ENCODE data around the gene MAPK4.
"Not testable (repeated sequence)": the region's sequence is repeated elsewhere in the genome, so short reads cannot be mapped to it uniquely, and the experiment has no call there.

Gene MAPK4

GRCh38 chr18:50750546-50750945 is 190.7 kb downstream of the MAPK4 start:
- DNase-seq (ENCODE audit: low read depth in 2 of 2) = no peak

DNA sequence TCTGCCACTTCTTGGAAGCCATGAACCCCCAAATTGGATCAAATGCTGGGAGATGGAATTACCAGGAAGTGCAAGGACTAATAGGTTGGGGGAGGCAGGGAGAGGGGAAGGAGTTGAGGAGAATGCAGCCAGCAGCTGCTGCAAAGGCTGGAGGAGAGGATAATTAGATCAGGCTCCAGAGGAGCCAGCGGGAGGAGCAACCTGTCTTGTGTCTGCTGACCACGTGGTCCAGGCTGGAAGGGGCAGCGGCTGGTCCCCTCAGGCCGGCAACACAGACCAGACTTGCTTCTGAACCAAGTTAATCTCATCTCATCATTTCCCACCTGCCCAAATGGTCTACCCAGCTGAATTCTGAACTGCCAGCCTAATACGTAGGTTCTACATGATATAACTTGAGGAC is 191.6 kb downstream of the MAPK4 start:
- no peak for DNase-seq (ENCODE audit: low read depth in 2 of 2)

DNA sequence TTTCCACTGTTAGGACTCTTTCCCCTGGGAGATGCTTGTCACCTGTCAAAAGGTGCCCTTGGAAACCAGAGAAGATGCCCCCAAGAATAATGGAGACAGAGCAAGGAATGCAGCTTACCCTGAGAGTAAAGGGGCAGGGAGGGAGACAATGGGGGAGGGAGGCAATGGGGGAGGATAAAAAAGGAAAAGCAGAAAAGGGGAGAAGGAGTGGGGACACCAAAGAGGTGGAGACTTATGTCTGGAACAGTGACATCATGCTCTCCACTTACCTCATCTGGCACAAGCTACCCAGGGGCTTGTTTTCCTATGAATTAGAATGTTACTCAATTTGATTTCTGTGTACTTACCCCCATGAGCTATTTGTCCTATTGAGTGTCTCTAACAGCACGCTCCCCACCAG is 192.1 kb downstream of the MAPK4 start:
- no peak for DNase-seq (ENCODE audit: low read depth in 2 of 2)

DNA sequence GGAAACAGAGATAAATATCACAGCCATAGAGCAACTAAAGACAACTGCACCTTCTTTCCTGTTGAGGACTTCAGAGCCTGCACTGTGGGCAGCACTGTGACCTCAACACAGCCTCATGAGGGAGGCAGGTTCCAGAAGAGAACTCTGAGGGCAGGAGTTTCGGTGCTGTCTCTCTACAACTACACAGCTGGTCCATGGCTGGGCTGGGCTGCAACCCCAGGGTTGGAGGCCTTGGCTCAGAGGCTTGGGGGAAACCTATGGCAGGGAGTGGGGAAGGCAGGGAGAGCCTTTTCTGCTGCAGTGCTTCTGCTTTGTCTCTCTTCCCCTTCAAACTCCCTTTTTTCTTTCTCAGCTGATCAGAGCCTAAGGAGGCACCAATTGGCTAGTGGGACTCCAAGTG is 193.4 kb downstream of the MAPK4 start:
- no peak for DNase-seq (ENCODE audit: low read depth in 2 of 2)

DNA sequence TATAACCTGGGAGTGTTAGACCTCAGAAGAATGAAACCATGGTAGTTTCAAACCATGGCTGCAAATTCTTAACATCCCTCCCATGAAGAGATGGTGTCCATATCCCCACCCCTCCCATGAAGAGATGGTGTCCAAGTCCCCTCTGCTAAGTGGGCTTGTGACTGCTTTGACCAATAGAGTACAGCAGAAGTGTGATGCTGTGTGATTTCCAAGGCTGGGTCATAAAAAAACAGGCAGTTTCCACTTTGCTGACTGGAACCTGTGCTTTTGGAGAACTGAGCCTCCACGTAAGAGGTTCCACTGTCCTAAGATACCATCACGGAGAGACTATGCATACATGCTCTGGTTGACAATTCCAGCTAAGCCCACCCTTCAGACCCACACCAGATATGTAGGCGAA is 194.4 kb downstream of the MAPK4 start:
- DNase-seq (ENCODE audit: low read depth in 2 of 2) = no peak

DNA sequence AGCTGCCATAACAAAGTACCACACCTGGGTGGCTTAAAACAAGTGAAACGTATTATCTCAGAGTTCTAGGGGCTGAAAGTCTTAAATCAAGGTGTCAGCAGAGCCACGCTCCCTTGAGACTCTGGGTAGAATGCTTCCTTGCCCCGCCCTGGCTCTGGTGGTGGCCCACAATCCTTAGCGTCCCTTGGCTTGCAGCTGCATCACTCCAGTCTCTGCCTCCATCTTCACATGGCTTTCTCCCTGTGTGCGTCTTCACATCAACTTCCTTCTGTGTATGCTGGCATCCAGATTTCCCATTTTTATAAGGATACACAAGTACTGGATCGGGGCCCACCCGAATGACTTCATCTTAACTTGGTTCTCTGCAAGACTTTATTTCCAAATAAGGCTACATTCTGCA is 197.5 kb downstream of the MAPK4 start:
- no peak for DNase-seq (ENCODE audit: low read depth in 2 of 2)

DNA sequence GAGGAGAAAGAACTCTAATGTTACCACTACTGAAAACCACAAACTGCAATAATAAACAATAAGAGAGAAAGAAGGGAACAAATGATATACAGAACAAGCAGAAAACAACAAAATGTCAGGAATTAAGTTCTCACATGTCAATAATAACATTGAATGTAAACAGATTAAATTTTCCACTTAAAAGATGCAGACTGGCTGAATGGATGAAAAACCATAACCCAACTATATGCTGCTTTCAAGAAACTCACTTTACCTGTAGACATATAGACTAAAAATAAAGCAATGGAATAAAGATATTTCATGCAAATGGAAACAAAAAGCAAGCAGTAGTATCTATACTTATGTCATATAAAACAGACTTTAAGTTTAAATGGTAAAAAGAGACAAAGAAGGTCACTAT is 209.6 kb downstream of the MAPK4 start:
- DNase-seq (ENCODE audit: low read depth in 2 of 2) = no peak

- DNase-seq (ENCODE audit: low read depth in 2 of 2) = no peak
These were observed 215.3 kb downstream of the MAPK4 start for GRCh38 chr18:50775207-50775606.

DNA sequence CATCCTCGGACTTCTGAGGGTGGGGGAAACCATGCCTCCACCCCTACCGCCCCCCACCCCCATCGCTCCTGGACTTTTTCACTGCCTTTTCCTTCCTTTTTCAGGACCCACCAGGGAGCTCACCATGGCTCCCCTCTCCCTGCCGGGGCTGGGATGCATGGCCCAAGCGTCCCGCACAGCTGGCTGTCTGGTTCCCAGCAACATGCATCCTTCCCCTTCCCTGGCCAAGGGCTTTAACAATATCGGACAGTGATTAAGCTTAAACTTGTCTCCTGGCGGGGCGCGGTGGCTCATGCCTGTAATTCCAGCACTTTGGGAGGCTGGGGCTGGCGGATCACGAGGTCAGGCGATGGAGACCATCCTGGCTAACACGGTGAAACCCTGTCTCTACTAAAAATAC is 215.8 kb downstream of the MAPK4 start:
- no peak for DNase-seq (ENCODE audit: low read depth in 2 of 2)

DNA sequence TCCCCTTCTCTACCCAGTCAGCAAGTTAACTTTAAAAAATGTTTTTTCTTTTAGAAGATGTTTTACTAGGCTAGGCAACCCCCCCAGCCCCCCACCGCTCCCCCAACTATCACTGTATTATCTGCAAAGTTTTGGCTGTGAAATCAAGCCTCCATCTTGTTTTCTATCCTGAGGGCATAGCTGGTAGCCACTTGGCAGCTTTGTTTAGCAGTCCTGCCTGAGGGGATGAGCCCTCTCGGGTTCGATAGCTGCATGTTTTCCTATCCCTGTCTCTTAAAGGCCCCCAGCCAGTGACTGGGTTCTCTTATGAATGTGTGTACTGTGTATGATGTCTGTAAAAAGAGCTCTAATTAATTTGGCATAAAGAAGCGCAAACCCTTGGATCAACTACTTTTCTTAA is 216.5 kb downstream of the MAPK4 start:
- no peak for DNase-seq (ENCODE audit: low read depth in 2 of 2)

- not testable (repeated sequence) for DNase-seq (ENCODE audit: low read depth in 2 of 2)
These were observed 219.1 kb downstream of the MAPK4 start for GRCh38 chr18:50779021-50779420.
